K562 (cell line): ENCODE measurements around the gene KCTD19. TPM values are rescaled to one million over a fixed set of nuclear protein-coding genes. Genes with fewer than 3 reads are reported as not detected.
A peak's percentile ranks its signal among the peaks of the same experiment; 100 is the strongest.

ENCODE experiments used
- ATAC-seq: fragments of 200-7000 bp; cut with Tn5 transposase; 3 replicates; pipeline ENCODE4 v1.9.1; 2020; ENCODE audit warnings: moderate library complexity
- BruUV-seq: library from RNA; stranded (reverse); fragments of 400-500 nt; replicated peaks from 2 replicates; lab custom pipeline; 2021; lab: Mats Ljungman, UMichigan
- CTCF ChIA-PET: fragments of 300-600 bp; formaldehyde crosslinking; extraction: SDS; loops from one replicate; lab custom pipeline; 2021; ENCODE audit warnings: low intra/inter-chr PET ratio; lab: Yijun Ruan, JAX
- POLR2A ChIA-PET: fragments of 300-600, 350-650 bp; sonication (Branson Sonifier 250); formaldehyde crosslinking; extraction: SDS; loops from one replicate; lab custom pipeline; 2021; ENCODE audit warnings: antibody characterized with exemption, inconsistent platforms; lab: Yijun Ruan, JAX
- DNase-seq, 4 experiments: peaks; one replicate each; pipeline versions ENCODE4 v3.0.0 to v3.0.0-alpha.2; 2011 to 2018; ENCODE audit warnings: low spot score in 3 of 4, mixed read lengths in 3 of 4; ENCODE audit errors: extremely low read depth in 1 of 4
- FAIRE-seq: peaks from 2 replicates; lab custom pipeline; 2011; peaks lifted over from hg19 to GRCh38; lab: Jason Lieb, UNC
- H2AFZ ChIP-seq: 2 replicates; pipeline ENCODE4 v1.6.0; 2011; ENCODE audit warnings: low read depth, low read length, control low read depth, inconsistent platforms
- H3K27ac ChIP-seq: fragments of 200-600 bp; 3 replicates; pipeline ENCODE4 v1.8.0; 2011; ENCODE audit warnings: low read depth, mild to moderate bottlenecking, control low read depth, inconsistent platforms, low read length, moderate library complexity, mixed read lengths; ENCODE audit errors: extremely low read depth
- H3K27me3 ChIP-seq, 2 experiments: fragments of 300-600 bp in 1 of 2; 2 replicates in 1 of 2; 3 replicates in 1 of 2; pipeline versions ENCODE4 v1.6.0 to v1.8.0; 2011; ENCODE audit warnings: inconsistent platforms in 2 of 2, low read length in 2 of 2, mild to moderate bottlenecking in 1 of 2, mixed read lengths in 1 of 2, moderate library complexity in 1 of 2; ENCODE audit not compliant: control insufficient read depth in 2 of 2, insufficient read depth in 2 of 2
- H3K36me3 ChIP-seq: fragments of 300-600 bp; 3 replicates; pipeline ENCODE4 v1.8.0; 2011; ENCODE audit warnings: mild to moderate bottlenecking, low read length, inconsistent platforms; ENCODE audit not compliant: control insufficient read depth, insufficient read depth
- H3K4me1 ChIP-seq, 2 experiments: fragments of 200-600 bp in 1 of 2; replicated peaks in 1 of 2; 2 replicates in 1 of 2; 3 replicates in 1 of 2; pipeline versions ENCODE4 v1.5.1 to v1.8.0; 2011; ENCODE audit warnings: inconsistent platforms in 2 of 2, low read length in 2 of 2, mild to moderate bottlenecking in 1 of 2, mixed read lengths in 1 of 2, moderate library complexity in 1 of 2; ENCODE audit not compliant: control insufficient read depth in 2 of 2, insufficient read depth in 2 of 2
- H3K4me2 ChIP-seq: 2 replicates; pipeline ENCODE4 v1.6.1; 2011; ENCODE audit warnings: low read length, control low read depth, inconsistent platforms, mixed read lengths; ENCODE audit not compliant: insufficient read depth
- H3K4me3 ChIP-seq: fragments of 200-600 bp; sonication (generic), shearing (Covaris generic); 2 replicates; pipeline ENCODE4 v1.5.1; 2016; ENCODE audit warnings: control low read depth, inconsistent platforms
- H3K79me2 ChIP-seq: fragments of 200-600 bp; 3 replicates; pipeline ENCODE4 v1.8.0; 2011; ENCODE audit warnings: low read length, inconsistent platforms; ENCODE audit not compliant: control insufficient read depth, insufficient read depth
- H3K9ac ChIP-seq, 2 experiments: 2 replicates each; pipeline versions ENCODE4 v1.6.0 to v1.6.1; 2011; ENCODE audit warnings: low read depth in 2 of 2, low read length in 2 of 2, control low read depth in 1 of 2, inconsistent platforms in 1 of 2, mild to moderate bottlenecking in 1 of 2, mixed read lengths in 1 of 2; ENCODE audit not compliant: insufficient read depth in 1 of 2
- H3K9me1 ChIP-seq: one replicate; pipeline ENCODE4 v1.6.0; 2011; ENCODE audit warnings: inconsistent platforms, mild to moderate bottlenecking, low read length, moderate library complexity; ENCODE audit not compliant: control insufficient read depth, insufficient read depth
- H3K9me3 ChIP-seq: replicated peaks from 2 replicates; pipeline ENCODE4 v1.5.1; 2011; ENCODE audit warnings: low read depth, low read length, inconsistent platforms; ENCODE audit not compliant: control insufficient read depth, insufficient read depth
- H4K20me1 ChIP-seq: replicated peaks from 2 replicates; pipeline ENCODE4 v1.6.1; 2011; ENCODE audit warnings: low read length, inconsistent platforms, mixed read lengths; ENCODE audit not compliant: control insufficient read depth, insufficient read depth
- AFF1 ChIP-seq, 2 experiments: fragments of 450-650 bp; IDR thresholded peaks; 2 replicates each; pipeline ENCODE4 v1.6.1; 2018; ENCODE audit warnings: mild to moderate bottlenecking in 2 of 2, low read depth in 1 of 2; ENCODE audit not compliant: partially characterized antibody in 2 of 2
- ATF1 ChIP-seq, 2 experiments: fragments of 450-650 bp in 1 of 2; IDR thresholded peaks; 2 replicates each; pipeline ENCODE4 v1.6.1; 2016; ENCODE audit warnings: missing compliant biosample characterization in 1 of 2, missing genetic modification characterization in 1 of 2
- C11orf30 ChIP-seq: fragments of 450-650 bp; IDR thresholded peaks from 2 replicates; pipeline ENCODE4 v1.6.1; 2016; ENCODE audit warnings: low read depth, mild to moderate bottlenecking
- CTBP1 ChIP-seq: fragments of 450-650 bp; IDR thresholded peaks from 2 replicates; pipeline ENCODE4 v1.6.1; 2016; ENCODE audit warnings: borderline replicate concordance
- DPF2 ChIP-seq: fragments of 450-650 bp; IDR thresholded peaks from 2 replicates; pipeline ENCODE4 v1.6.1; 2016
- ELF4 ChIP-seq: fragments of 450-650 bp; formaldehyde crosslinking; IDR thresholded peaks from 2 replicates; pipeline ENCODE4 v1.4.0; 2022; ENCODE audit warnings: missing genetic modification characterization
- FOXK2 ChIP-seq, 2 experiments: fragments of 450-650 bp; IDR thresholded peaks in 1 of 2; conservative IDR thresholded peaks in 1 of 2; 2 replicates each; pipeline ENCODE4 v1.6.1; 2016; ENCODE audit warnings: low read depth in 2 of 2, mild to moderate bottlenecking in 1 of 2
- MEIS2 ChIP-seq: fragments of 450-650 bp; IDR thresholded peaks from 2 replicates; pipeline ENCODE4 v1.6.1; 2014; ENCODE audit warnings: mild to moderate bottlenecking; ENCODE audit not compliant: partially characterized antibody
- PRMT5 ChIP-seq: sonication (generic); formaldehyde crosslinking; IDR thresholded peaks from 2 replicates; pipeline ENCODE4 v1.5.0; 2020; ENCODE audit warnings: missing genetic modification reagents
- SMARCC2 ChIP-seq: fragments of 450-650 bp; IDR thresholded peaks from 2 replicates; pipeline ENCODE4 v1.6.1; 2017; ENCODE audit warnings: antibody characterized with exemption, moderate library complexity, mild to moderate bottlenecking, low read depth
- ZBTB5 ChIP-seq: fragments of 450-650 bp; IDR thresholded peaks from 2 replicates; pipeline ENCODE4 v1.6.1; 2017; ENCODE audit warnings: antibody characterized with exemption
- ZNF707 ChIP-seq: fragments of 250-450 bp; sonication (Bioruptor Pico); conservative IDR thresholded peaks from 2 replicates; pipeline ENCODE4 v1.8.0; 2022; ENCODE audit warnings: inconsistent platforms, mild to moderate bottlenecking, moderate library complexity
- whole genome bisulfite sequencing: fragments of 100-300 bp; shearing (Covaris generic); methylation state at CpG from one replicate; pipeline ENCODE4 v1.1.6; 2016; ENCODE audit warnings: low coverage, mixed read lengths; ENCODE audit not compliant: insufficient coverage; ENCODE audit errors: missing lambda C conversion rate; 5-methylcytosine and 5-hydroxymethylcytosine counted together
- in situ Hi-C: fragments of 300-500 bp; cut with MboI; formaldehyde crosslinking; loops from 4 replicates; pipeline ENCODE4 v1.15.0; 2018; ENCODE audit warnings: inconsistent platforms, mixed read lengths
- intact Hi-C: fragments of 100-400 bp; cut with micrococcal nuclease; formaldehyde crosslinking; loops from 2 replicates; pipeline ENCODE4 v1.14.2; 2022
- polyA plus RNA-seq, 8 experiments: library from polyadenylated mRNA; depleted of rRNA in 4 of 8; stranded (reverse) in 5 of 8; unstranded in 3 of 8; fragments of >200 nt; fragmentation: Nextera tagmentation in 2 of 8; fragmentation: Illumina TruSeq in 1 of 8; extraction: Ambion mirVana in 2 of 8; extraction: Trizol in 1 of 8; gene quantifications; 2 replicates each; pipeline versions ENCODE4 v1.2.1 to v1.2.3, GENCODE V29; 2011 to 2014; ENCODE audit warnings: inconsistent platforms in 1 of 8, missing spikeins in 1 of 8
- total RNA-seq, 7 experiments: library from RNA; depleted of rRNA in 6 of 7; stranded (reverse); fragments of >200 nt in 6 of 7; fragmentation: Illumina TruSeq in 2 of 7; extraction: Trizol in 2 of 7; gene quantifications; 2 replicates each; pipeline versions ENCODE4 v1.2.1 to v1.2.3, GENCODE V29; 2011 to 2021; ENCODE audit warnings: low replicate concordance in 1 of 7
- TF ChIP-seq, protein P1 (sequence below): fragments of 450-650 bp; formaldehyde crosslinking; conservative IDR thresholded peaks from 2 replicates; pipeline ENCODE4 v1.4.0; 2022; ENCODE audit warnings: mild to moderate bottlenecking, missing genetic modification characterization

The KCTD19 gene
- total and polyA plus RNA-seq, 9 of the 15 experiments (the other 6 are each of a cell fraction or from before 2014, with no cell fraction given), result 0.03 to 0.91 (median 0.22) TPM; not detected in 2

GRCh38 chr16:67311607-67312488, 14.7 kb downstream of the KCTD19 start:
- WGBS, result 24% methylated on average over 5 of the region's 5 CpGs
- peak; percentile 12; the same call in 1 of the 2 replicates for TF ChIP-seq DPF2
- peak; percentile 79 for TF ChIP-seq MEIS2
- 0 out of 2 replicates have a peak, but pooled peaks have one; percentile 25 for TF ChIP-seq CTBP1
- no peak for TF ChIP-seq ATF1 (CRISPR knock-in tag; IDR thresholded peaks at IDR 0.05)
- TF ChIP-seq ATF1 (tag; IDR thresholded peaks at IDR 0.05), result peak; percentile 64
- no peak for TF ChIP-seq PRMT5 (CRISPR knock-in tag)
- TF ChIP-seq AFF1 (IDR thresholded peaks at IDR 0.05; ENCODE audit: low read depth in 1 of 2, partially characterized antibody in 2 of 2), result peak in 1 of 2 experiments; percentile 21
- 0 out of 2 replicates have a peak, but pooled peaks have one; percentile 8 for TF ChIP-seq C11orf30
- TF ChIP-seq FOXK2 (conservative IDR thresholded peaks at IDR 0.05 in 1 of 2, IDR thresholded peaks at IDR 0.05 in 1 of 2; ENCODE audit: low read depth in 2 of 2), result peak in 1 of 2 experiments; percentile 42; a peak in 1 of 4 replicates
- TF ChIP-seq ZNF707 (CRISPR knock-in tag), result no peak
- TF ChIP-seq, protein P1, sequence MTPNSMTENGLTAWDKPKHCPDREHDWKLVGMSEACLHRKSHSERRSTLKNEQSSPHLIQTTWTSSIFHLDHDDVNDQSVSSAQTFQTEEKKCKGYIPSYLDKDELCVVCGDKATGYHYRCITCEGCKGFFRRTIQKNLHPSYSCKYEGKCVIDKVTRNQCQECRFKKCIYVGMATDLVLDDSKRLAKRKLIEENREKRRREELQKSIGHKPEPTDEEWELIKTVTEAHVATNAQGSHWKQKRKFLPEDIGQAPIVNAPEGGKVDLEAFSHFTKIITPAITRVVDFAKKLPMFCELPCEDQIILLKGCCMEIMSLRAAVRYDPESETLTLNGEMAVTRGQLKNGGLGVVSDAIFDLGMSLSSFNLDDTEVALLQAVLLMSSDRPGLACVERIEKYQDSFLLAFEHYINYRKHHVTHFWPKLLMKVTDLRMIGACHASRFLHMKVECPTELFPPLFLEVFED (CRISPR knock-in tag), result 0 out of 2 replicates have a peak, but pooled peaks have one; percentile 45
- no peak for TF ChIP-seq ZBTB5
- TF ChIP-seq ELF4 (CRISPR knock-in tag), result peak; percentile 53; the same call in 1 of the 2 replicates
- 0 out of 2 replicates have a peak, but pooled peaks have one; percentile 22 for TF ChIP-seq SMARCC2

More at GRCh38 chr16:67311607-67312488, 14.7 kb downstream of the KCTD19 start:
- intact Hi-C loops (no loop called here), in situ Hi-C loops (no loop called here)
- FAIRE-seq (no peak), ATAC-seq (peak; percentile 42; the same call in 1 of the 3 replicates), DNase-seq (peak in 3 of 4 experiments; percentile 17 to 47 (median 18))
- Histone ChIP-seq H3K27ac (no peak overlapping the region), H3K79me2 (no peaks in the 10 kb centered on the region), H3K4me2 (no peak overlapping the region), H3K9me1 (no peaks in the 10 kb centered on the region), H3K9ac (no peak overlapping the region), H3K9me3 (no peaks in the 10 kb centered on the region), H3K36me3 (no peaks in the 10 kb centered on the region), H3K4me1 (peaks cover 0 to 19% of the 10 kb centered on the region in 2 experiments; a peak in 4 of 5 replicates), H3K4me3 (no peak overlapping the region), H3K27me3 (peaks cover 0 to 7% of the 10 kb centered on the region in 2 experiments; a peak in 1 of 5 replicates), H2AFZ (peak overlapping the region; percentile 49; the same call in 1 of the 2 replicates), H4K20me1 (no peaks in the 10 kb centered on the region)
- no TSS peak for BruUV-seq
- POLR2A ChIA-PET, result interaction anchor here (0.6 to 1.4 kb wide), 4 partner anchors 10 to 151 kb away, joined by 3 to 4 read pairs (median 3); no protein-coding TSS in a partner anchor
- CTCF ChIA-PET, result no interaction called here
